OCI-LY7 (cell line): ENCODE results near the gene LRBA.
"Not testable (repeated sequence)": the region's sequence is repeated elsewhere in the genome, so short reads cannot be mapped to it uniquely, and the experiment has no call there.

Experiments
- EZH2phosphoT487 ChIP-seq: fragments of 200-600 bp; sonication (generic); IDR thresholded peaks from 2 replicates; pipeline ENCODE4 v1.6.1; 2018; ENCODE audit warnings: low read depth, borderline replicate concordance, mild to moderate bottlenecking, mixed run types, antibody characterized with exemption, low read length, moderate library complexity, mixed read lengths
- TF ChIP-seq, protein P1 (sequence below): fragments of 200-600 bp; sonication (generic); conservative IDR thresholded peaks from 2 replicates; pipeline ENCODE4 v1.5.1; 2014; ENCODE audit warnings: mild to moderate bottlenecking, antibody characterized with exemption, low read length, moderate library complexity, mixed read lengths

DNA sequence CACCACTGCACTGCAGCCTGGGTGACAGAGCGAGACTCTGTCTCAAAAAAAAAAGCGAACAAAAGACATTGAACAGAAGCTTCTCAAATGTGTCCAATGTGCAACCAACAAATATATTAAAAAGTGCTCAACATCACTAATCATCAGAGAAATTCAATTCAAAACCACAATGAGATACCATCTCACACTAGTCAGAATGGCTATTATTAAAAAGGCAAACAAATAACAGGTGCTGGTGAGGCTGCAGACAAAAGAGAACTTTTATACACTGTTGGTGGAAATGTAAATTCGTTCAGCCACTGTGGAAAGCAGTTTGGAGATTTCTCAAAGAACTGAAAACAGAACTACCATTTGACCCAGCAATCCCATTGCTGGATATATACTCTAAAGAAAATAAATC is 477.2 kb downstream of the LRBA start:
- TF ChIP-seq, protein P1, sequence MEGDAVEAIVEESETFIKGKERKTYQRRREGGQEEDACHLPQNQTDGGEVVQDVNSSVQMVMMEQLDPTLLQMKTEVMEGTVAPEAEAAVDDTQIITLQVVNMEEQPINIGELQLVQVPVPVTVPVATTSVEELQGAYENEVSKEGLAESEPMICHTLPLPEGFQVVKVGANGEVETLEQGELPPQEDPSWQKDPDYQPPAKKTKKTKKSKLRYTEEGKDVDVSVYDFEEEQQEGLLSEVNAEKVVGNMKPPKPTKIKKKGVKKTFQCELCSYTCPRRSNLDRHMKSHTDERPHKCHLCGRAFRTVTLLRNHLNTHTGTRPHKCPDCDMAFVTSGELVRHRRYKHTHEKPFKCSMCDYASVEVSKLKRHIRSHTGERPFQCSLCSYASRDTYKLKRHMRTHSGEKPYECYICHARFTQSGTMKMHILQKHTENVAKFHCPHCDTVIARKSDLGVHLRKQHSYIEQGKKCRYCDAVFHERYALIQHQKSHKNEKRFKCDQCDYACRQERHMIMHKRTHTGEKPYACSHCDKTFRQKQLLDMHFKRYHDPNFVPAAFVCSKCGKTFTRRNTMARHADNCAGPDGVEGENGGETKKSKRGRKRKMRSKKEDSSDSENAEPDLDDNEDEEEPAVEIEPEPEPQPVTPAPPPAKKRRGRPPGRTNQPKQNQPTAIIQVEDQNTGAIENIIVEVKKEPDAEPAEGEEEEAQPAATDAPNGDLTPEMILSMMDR: not testable (repeated sequence)
- TF ChIP-seq EZH2phosphoT487: not testable (repeated sequence)
